Measurements from ENCODE around the gene RREB1. TPM values are rescaled to one million over a fixed set of nuclear protein-coding genes. Genes with fewer than 3 reads are reported as not detected.

The RREB1 gene
- total RNA-seq, 1 donor from 2014 or later: 43.9 TPM

GRCh38 chr6:7257521-7258230, 149.9 kb downstream of the RREB1 start:
- no peak overlapping the region for H3K27ac Mint-ChIP-seq

GRCh38 chr6:7258231-7258763, 150.5 kb downstream of the RREB1 start:
- Mint-ChIP-seq H3K4me1 (ENCODE audit: unreplicated experiment) (peaks cover 21% of the 10 kb centered on the region), H3K27me3 (no peaks in the 10 kb centered on the region), H3K9me3 (no peaks in the 10 kb centered on the region), H3K27ac (no peak overlapping the region), H3K36me3 (no peaks in the 10 kb centered on the region), H3K4me3 (peak overlapping the region; percentile 64)
- no peak for TF ChIP-seq CTCF (conservative IDR thresholded peaks at IDR 0.05)
- no peak for DNase-seq (ENCODE audit: extremely low spot score, unreplicated experiment)

More at GRCh38 chr6:7257521-7258230, 149.9 kb downstream of the RREB1 start:
- Mint-ChIP-seq H3K27me3 (no peaks in the 10 kb centered on the region), H3K4me1 (ENCODE audit: unreplicated experiment) (peaks cover 21% of the 10 kb centered on the region), H3K4me3 (no peak overlapping the region), H3K36me3 (no peaks in the 10 kb centered on the region), H3K9me3 (no peaks in the 10 kb centered on the region)
- no peak for DNase-seq (ENCODE audit: extremely low spot score, unreplicated experiment)
- TF ChIP-seq CTCF (conservative IDR thresholded peaks at IDR 0.05): no peak

- Mint-ChIP-seq H3K27ac (peak overlapping the region; percentile 96), H3K4me3 (peak overlapping the region; percentile 97), H3K4me1 (ENCODE audit: unreplicated experiment) (peaks cover 21% of the 10 kb centered on the region)
These were observed 152.7 kb downstream of the RREB1 start for GRCh38 chr6:7260291-7261031.

GRCh38 chr6:7261032-7261841, 153.5 kb downstream of the RREB1 start:
- peak; percentile 92 for DNase-seq (ENCODE audit: extremely low spot score, unreplicated experiment)
- no peak for TF ChIP-seq CTCF (conservative IDR thresholded peaks at IDR 0.05)
- no peaks in the 10 kb centered on the region for H3K27me3 Mint-ChIP-seq

More at GRCh38 chr6:7260291-7261031, 152.7 kb downstream of the RREB1 start:
- no peaks in the 10 kb centered on the region for H3K9me3 Mint-ChIP-seq
- no peaks in the 10 kb centered on the region for H3K36me3 Mint-ChIP-seq
- DNase-seq (ENCODE audit: extremely low spot score, unreplicated experiment): no peak
- no peak for TF ChIP-seq CTCF (conservative IDR thresholded peaks at IDR 0.05)
- no peaks in the 10 kb centered on the region for H3K27me3 Mint-ChIP-seq

GRCh38 chr6:7261852-7262461, 154.2 kb downstream of the RREB1 start:
- Mint-ChIP-seq H3K4me3 (peak overlapping the region; percentile 97), H3K27ac (peak overlapping the region; percentile 96), H3K9me3 (no peaks in the 10 kb centered on the region), H3K36me3 (no peaks in the 10 kb centered on the region), H3K4me1 (ENCODE audit: unreplicated experiment) (peaks cover 21% of the 10 kb centered on the region), H3K27me3 (no peaks in the 10 kb centered on the region)
- TF ChIP-seq CTCF (conservative IDR thresholded peaks at IDR 0.05): no peak
- no peak for DNase-seq (ENCODE audit: extremely low spot score, unreplicated experiment)

More at GRCh38 chr6:7261032-7261841, 153.5 kb downstream of the RREB1 start:
- no peaks in the 10 kb centered on the region for H3K36me3 Mint-ChIP-seq
- peak overlapping the region; percentile 97 for H3K4me3 Mint-ChIP-seq
- H3K27ac Mint-ChIP-seq: peak overlapping the region; percentile 96
- H3K4me1 Mint-ChIP-seq (ENCODE audit: unreplicated experiment): peaks cover 21% of the 10 kb centered on the region
- no peaks in the 10 kb centered on the region for H3K9me3 Mint-ChIP-seq
